GM12891 (cell line): ENCODE results near the gene PHF21A.

Experiments used
- POLR2A ChIP-seq: IDR thresholded peaks from 2 replicates; pipeline ENCODE4 v1.6.1; 2011; ENCODE audit warnings: low read depth, low read length, control low read depth
- POLR2AphosphoS5 ChIP-seq: IDR thresholded peaks from 2 replicates; pipeline ENCODE4 v1.6.1; 2011; ENCODE audit warnings: low read depth, low read length, control low read depth
- SPI1 ChIP-seq: IDR thresholded peaks from 2 replicates; pipeline ENCODE4 v1.6.1; 2011; ENCODE audit warnings: low read depth, low read length, control low read depth
- TAF1 ChIP-seq: IDR thresholded peaks from 2 replicates; pipeline ENCODE4 v1.6.1; 2011; ENCODE audit warnings: low read depth, low read length, control low read depth

GRCh38 chr11:45939836-45940235 is 181.4 kb downstream of the PHF21A start:
- TF ChIP-seq POLR2AphosphoS5 (no peak), SPI1 (no peak), POLR2A (no peak), TAF1 (no peak)
